NCI-H2029 treated with DMSO at 0.1 percent for 48 hours (cell line): ENCODE data around the gene PPP6R3.

Experiments used
- DNase-seq: peaks from one replicate; lab custom pipeline; 2025; lab: John Stamatoyannopoulos, UW

The PPP6R3 gene

GRCh38 chr11:68564261-68564660, 103.7 kb downstream of the PPP6R3 start:
- no peak for DNase-seq

- no peak for DNase-seq
These were observed 105.2 kb downstream of the PPP6R3 start for GRCh38 chr11:68565768-68566167.

DNA sequence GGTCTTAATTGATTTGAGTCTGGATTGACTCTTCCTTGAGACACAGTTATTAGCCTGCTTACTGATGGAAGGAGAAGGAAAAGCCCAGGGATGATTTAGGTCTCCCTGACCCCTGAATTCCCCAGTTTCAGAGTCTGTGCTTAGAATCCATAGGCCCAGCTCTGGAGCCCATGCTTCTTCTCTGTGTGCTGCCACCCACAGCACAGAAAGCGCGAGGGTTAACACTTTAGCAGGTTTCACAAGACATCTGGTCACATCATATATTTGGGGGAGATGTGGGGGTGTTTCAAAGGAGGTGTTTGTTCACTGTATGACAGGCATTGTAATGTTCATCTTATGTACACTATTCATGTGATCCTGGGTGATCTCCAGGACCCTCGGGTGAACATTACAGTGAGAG, 107.0 kb downstream of the PPP6R3 start:
- no peak for DNase-seq

DNA sequence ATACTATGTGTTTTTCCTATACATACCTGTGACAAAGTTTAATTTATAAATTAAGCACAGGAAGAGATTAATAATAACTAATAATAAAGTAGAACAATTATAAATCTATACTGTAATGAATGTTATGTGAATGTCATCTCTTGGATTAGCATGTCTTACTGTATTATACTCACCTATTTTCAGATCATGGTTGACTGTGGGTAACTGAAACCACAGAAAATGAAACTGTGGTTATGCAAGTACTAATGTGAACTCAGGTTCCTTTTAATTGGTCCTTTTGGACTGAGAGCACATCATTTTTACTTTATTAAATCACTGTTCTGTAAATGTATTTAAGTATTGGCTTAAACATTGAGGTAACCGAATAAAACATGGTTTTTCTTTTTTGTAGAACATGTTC, 108.8 kb downstream of the PPP6R3 start:
- no peak for DNase-seq

DNA sequence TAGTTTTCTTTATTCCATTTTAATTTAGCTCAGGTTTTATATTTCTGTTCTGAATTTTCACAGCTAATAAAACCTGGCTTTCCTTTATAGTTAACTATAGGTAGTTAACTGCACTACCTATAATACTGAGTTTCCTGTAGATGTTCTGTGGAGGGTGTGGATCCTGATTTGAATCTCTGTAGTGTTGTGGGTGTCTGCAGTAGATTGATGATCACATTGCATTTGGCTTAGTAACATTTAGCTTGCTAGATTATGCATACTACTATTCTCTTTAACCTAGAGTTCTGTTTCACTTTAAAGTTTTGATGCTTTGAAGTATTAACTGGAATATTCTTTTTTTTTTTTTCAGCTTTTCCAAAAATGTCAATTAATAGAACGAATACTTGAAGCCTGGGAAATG, 110.1 kb downstream of the PPP6R3 start:
- DNase-seq: no peak

- DNase-seq: no peak
These were observed 113.8 kb downstream of the PPP6R3 start for GRCh38 chr11:68574308-68574707.

GRCh38 chr11:68575025-68575665, 114.6 kb downstream of the PPP6R3 start:
- no peak for DNase-seq

DNA sequence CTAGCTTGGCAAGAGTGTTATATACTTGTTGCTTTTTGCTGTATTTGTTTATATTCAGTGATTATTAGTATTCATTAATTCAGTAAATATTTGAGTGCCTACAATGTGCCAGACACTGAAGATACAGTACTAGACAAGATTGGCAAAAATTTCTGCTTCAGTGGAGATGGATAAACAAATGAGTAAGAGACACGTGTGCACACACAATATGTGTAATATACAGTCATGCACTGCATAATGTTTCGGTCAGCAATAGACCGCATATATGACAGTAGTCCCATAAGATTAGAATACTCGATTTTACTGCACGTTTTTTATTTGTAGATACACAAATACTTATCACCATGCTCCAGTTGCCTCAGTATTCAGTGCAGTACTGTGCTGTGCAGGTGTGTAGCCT, 118.9 kb downstream of the PPP6R3 start:
- no peak for DNase-seq

DNA sequence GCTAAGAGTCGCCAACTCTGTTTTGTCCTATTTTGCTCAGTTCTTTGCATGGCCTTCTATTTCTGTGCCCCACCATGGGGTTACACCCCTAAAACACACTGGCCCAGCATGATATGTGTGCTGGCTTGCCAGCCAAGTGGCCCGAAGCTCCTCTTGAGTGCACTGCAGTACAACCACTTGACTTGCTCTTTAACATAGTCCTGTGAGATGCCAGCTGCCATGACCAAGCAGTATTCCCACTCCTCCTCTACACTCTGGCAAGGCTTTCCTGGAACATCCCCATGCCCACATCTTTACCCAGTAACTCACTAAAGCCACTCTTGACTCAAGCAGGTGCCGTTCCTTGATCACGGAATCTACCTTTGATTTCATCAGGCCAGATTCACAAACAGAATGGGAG, 120.9 kb downstream of the PPP6R3 start:
- DNase-seq: peak; percentile 96

- no peak for DNase-seq
These were observed 121.3 kb downstream of the PPP6R3 start for GRCh38 chr11:68581901-68582300.

DNA sequence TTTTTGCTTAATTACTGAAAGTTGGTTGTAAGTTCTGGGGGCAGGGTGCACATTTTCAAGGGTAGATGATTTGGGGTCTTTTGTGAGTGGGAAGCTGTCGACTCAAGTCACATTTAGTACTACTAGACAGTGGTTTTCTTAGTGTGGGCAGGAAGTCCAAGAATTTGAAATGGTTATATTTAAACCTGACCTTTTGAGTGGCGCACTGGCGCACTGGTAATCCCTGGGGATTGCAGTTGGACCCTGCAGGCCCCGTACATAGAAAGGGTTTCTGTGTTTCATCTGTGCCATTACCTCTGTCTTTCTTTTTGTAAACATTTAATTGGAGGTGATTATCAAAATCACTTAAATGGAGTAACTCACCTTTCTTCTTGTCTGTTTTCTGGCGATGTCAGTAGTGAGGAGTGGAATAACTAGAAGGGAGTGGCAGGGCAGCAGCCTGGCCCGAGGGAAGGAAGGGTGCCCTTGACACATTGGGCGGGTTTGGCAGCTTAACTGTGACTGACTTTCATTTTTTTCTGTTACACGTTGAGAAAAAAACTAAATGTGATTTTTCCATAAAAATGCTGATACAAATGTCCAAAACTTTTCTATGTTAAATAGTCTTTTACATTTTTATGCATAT, 122.0 kb downstream of the PPP6R3 start:
- no peak for DNase-seq

DNA sequence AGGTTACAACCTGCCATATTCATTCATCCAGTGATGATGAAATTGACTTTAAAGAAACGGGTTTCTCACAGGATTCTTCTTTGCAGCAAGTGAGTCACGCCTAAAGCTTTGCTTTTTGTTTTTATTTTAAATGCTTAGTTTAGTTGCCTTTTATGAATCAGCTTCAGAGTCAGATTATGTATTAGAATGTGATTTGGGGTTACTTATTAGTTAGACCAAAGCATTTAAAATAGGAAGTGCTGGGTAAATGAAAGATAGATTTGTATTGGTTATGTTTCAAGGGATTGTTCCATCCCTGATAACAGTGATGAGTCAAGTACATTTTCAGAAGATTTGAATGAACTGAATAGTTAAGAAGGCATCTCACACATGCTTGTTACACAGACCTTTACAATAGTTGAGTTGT, 122.5 kb downstream of the PPP6R3 start:
- DNase-seq: no peak

GRCh38 chr11:68584097-68584496, 123.5 kb downstream of the PPP6R3 start:
- DNase-seq: no peak

DNA sequence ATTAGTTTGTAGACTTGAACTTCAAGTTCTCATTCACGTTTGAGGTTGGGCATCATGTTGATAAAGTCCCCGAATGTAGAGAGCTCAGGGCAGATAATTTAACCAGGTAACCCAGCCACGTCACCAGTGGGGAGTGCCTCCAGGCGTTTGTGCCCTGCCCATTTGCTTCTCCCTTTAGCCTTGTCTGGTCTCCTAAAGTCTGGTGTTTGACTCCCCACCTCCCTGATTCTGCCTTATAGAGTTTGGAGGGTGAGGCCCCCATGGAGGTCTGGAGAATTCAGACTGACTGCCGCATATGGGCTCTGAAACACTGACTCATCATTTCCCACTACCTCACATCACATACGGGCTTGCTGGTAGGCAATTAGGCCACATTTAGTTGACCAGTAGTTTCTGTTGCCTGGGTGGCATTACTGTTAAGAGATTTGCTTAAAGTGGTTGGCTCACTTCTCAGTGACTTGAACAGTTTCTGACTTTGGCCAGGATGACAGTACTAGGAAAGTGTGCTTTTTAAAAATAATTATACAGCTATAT, 124.5 kb downstream of the PPP6R3 start:
- DNase-seq: no peak

DNA sequence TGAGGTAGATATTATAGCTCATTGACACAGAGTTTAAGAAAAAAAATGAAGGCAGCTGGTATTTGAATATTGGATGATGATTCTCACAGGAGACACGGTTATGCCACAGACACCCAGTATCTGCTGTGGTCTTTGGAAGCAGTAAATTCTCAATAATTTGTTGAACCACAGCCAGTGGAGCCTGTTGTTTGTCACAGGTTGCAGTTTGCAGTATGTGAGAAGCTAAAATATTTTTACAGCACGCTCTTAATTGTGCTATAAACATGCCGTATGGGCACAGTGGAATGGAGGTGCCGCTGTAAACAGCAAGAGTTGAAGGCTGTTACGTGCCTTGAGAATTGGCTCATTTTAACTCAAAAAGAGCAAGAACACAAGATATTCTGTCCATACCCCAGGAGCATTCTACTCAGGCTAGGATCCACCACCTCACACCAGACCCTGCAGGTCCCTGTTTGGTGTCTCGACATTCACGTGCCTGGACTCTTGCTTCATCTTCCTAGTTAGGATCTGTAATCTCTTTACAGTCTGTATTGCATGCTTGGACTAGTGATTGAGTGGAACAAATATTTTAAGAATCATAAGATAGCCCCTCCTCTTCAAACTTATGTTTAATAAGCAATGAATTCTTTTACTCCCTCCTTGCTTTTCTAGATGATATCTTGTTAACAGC, 129.1 kb downstream of the PPP6R3 start:
- DNase-seq: no peak

DNA sequence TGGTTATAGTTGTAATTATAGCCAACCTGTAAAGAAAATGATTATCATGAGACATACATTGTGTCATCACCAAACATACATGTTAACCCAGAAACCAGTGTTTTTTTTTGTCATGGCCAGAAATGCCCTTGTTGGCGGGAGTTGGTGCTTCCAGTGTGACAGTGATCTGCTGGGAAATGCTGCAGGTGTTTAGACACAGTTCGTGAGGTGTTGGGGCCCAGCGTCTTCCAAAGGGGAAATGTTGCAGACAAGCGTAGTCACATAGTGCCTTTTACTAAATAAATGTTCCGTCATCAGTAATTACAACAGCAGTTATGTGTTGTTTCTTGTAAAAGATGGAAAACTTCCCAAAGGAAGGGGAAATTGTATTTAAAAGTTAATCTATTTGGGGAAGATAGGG, 131.2 kb downstream of the PPP6R3 start:
- no peak for DNase-seq

- DNase-seq: no peak
These were observed 132.9 kb downstream of the PPP6R3 start for GRCh38 chr11:68593441-68593840.

DNA sequence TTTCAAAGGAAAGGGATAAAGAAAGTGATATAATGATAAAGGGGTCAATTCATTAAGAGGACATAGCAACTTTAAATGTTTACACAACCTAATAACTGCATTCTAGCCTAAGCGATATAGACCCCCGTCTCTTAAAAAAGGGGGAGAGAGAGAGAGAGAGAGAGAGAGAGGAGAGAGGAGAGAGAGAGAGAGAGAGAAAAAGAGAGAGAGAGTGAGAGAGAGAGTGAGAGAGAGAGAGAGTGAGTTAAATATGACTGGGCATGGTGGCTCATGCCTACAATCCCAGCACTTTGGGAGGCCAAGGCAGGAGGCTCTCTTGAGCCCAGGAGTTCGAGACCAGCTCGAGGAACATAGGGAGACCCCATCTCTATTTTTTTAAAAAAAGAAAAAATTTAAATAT, 133.6 kb downstream of the PPP6R3 start:
- DNase-seq: no peak

- DNase-seq: no peak
These were observed 135.7 kb downstream of the PPP6R3 start for GRCh38 chr11:68596231-68596630.

- no peak for DNase-seq
These were observed 138.5 kb downstream of the PPP6R3 start for GRCh38 chr11:68598816-68599653.

GRCh38 chr11:68601147-68601546, 140.6 kb downstream of the PPP6R3 start:
- no peak for DNase-seq

DNA sequence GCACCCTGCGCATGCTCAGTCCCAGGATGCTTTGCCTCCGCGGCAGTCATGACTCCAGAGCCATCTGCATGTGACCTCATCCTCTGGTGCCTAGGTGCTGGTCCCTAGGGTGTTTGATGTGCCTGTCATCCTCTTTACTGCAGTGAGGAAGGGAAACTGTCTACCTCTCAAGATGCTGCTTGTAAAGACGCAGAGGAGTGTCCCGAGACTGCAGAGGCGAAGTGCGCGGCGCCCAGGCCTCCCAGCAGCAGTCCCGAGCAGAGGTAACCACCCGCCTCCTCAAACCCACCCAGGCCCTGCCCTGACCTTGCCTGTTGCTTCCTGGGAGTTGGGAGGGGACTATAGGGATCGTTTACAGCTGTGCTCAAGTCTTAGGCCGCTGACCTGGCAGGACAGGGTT, 149.2 kb downstream of the PPP6R3 start:
- no peak for DNase-seq
